Naive thymus-derived CD8-positive, alpha-beta T cell (primary cell): Measurements from ENCODE around the gene SSBP2. TPM values are rescaled to one million over a fixed set of nuclear protein-coding genes. Genes with fewer than 3 reads are reported as not detected.

Source experiments
- ATAC-seq, 2 donors: fragments of 150-1000 bp; cut with Tn5 transposase in 1 of 2; sonication (Bioruptor Pico), chemical (Tn5 transposase) in 1 of 2; 1 replicate in 1 of 2; 2 replicates in 1 of 2; pipeline ENCODE4 v1.10.0; 2021; ENCODE audit warnings: mild to moderate bottlenecking in 2 of 2, moderate library complexity in 2 of 2
- POLR2A ChIA-PET: fragments of 350-600 bp; sonication (Branson Sonifier 250); formaldehyde crosslinking; loops from one replicate; lab custom pipeline; 2021; ENCODE audit warnings: antibody characterized with exemption; lab: Charles Lee
- DNase-seq, 10 donors: peaks; one replicate each; pipeline versions ENCODE4 v3.0.0 to v3.0.0-alpha.2; 2020 to 2022
- H3K27ac Mint-ChIP-seq, 10 donors: one replicate each; pipeline ENCODE4 v1.8.0; 2020 to 2022; ENCODE audit warnings: mild to moderate bottlenecking in 10 of 10, mixed read lengths in 10 of 10, moderate library complexity in 4 of 10, inconsistent platforms in 1 of 10
- H3K27me3 Mint-ChIP-seq, 5 donors: one replicate each; pipeline ENCODE4 v1.8.0; 2021 to 2022; ENCODE audit warnings: mixed read lengths in 5 of 5
- H3K36me3 Mint-ChIP-seq, 3 donors: one replicate each; pipeline ENCODE4 v1.8.0; 2020 to 2022; ENCODE audit warnings: mixed read lengths in 3 of 3, mild to moderate bottlenecking in 2 of 3, inconsistent platforms in 1 of 3
- H3K4me1 Mint-ChIP-seq, 4 donors: one replicate each; pipeline ENCODE4 v1.8.0; 2021 to 2022; ENCODE audit warnings: mixed read lengths in 4 of 4
- H3K4me3 Mint-ChIP-seq, 10 donors: one replicate each; pipeline ENCODE4 v1.8.0; 2020 to 2022; ENCODE audit warnings: mild to moderate bottlenecking in 10 of 10, mixed read lengths in 10 of 10, moderate library complexity in 6 of 10, inconsistent platforms in 1 of 10
- H3K9me3 Mint-ChIP-seq, 9 donors: one replicate each; pipeline ENCODE4 v1.8.0; 2020 to 2022; ENCODE audit warnings: mixed read lengths in 9 of 9, mild to moderate bottlenecking in 3 of 9, inconsistent platforms in 1 of 9, moderate library complexity in 1 of 9
- polyA plus RNA-seq, 3 donors: library from polyadenylated mRNA; unstranded; fragments of 300-500 nt; fragmentation: Illumina TruSeq; gene quantifications; one replicate each; pipeline ENCODE4 v1.2.3, GENCODE V29; 2021
- total RNA-seq, 8 experiments: library from RNA in 2 of 8; stranded (reverse) in 2 of 8; gene quantifications; one replicate each; pipeline ENCODE4 v1.2.3 and lab custom pipeline; 2021 to 2026

Gene SSBP2
- total and polyA plus RNA-seq, 5 experiments from 2014 or later, result 36.4 to 43.8 (median 40.2) TPM

GRCh38 chr5:81429985-81430384, 320.9 kb downstream of the SSBP2 start:
- H3K27me3 Mint-ChIP-seq, result no peaks in the 10 kb centered on the region
- H3K27ac Mint-ChIP-seq, result no peak overlapping the region
- no peaks in the 10 kb centered on the region for H3K9me3 Mint-ChIP-seq
- ATAC-seq (no peak), DNase-seq (no peak)
- POLR2A ChIA-PET, result no interaction called here
- peaks cover 5 to 12% (median 10%) of the 10 kb centered on the region in 4 donors for H3K4me1 Mint-ChIP-seq
- H3K4me3 Mint-ChIP-seq, result no peak overlapping the region
- peaks cover 0 to 16% (median 2%) of the 10 kb centered on the region in 3 donors for H3K36me3 Mint-ChIP-seq

GRCh38 chr5:81429363-81429762, 321.5 kb downstream of the SSBP2 start:
- no peak for ATAC-seq
- DNase-seq, result no peak
- no peak overlapping the region for H3K4me3 Mint-ChIP-seq
- POLR2A ChIA-PET, result no interaction called here
- H3K27ac Mint-ChIP-seq, result peak overlapping the region in 1 of 10 donors; percentile 34
- peaks cover 5 to 12% (median 10%) of the 10 kb centered on the region in 4 donors for H3K4me1 Mint-ChIP-seq
- peaks cover 0 to 11% (median 2%) of the 10 kb centered on the region in 3 donors for H3K36me3 Mint-ChIP-seq
- no peaks in the 10 kb centered on the region for H3K9me3 Mint-ChIP-seq
- H3K27me3 Mint-ChIP-seq, result no peaks in the 10 kb centered on the region

- POLR2A ChIA-PET, result no interaction called here
- Mint-ChIP-seq H3K27me3 (no peaks in the 10 kb centered on the region), H3K36me3 (peaks cover 0 to 11% (median 2%) of the 10 kb centered on the region in 3 donors), H3K27ac (peak overlapping the region in 4 of 10 donors; percentile 3 to 34 (median 26)), H3K4me3 (no peak overlapping the region), H3K4me1 (peaks cover 5 to 12% (median 10%) of the 10 kb centered on the region in 4 donors), H3K9me3 (no peaks in the 10 kb centered on the region)
- no peak for ATAC-seq
- DNase-seq, result no peak
Observed at GRCh38 chr5:81428861-81429260, 322.0 kb downstream of the SSBP2 start.

- DNase-seq, result no peak
- peaks cover 5 to 12% (median 10%) of the 10 kb centered on the region in 4 donors for H3K4me1 Mint-ChIP-seq
- peaks cover 0 to 13% (median 2%) of the 10 kb centered on the region in 3 donors for H3K36me3 Mint-ChIP-seq
- no peaks in the 10 kb centered on the region for H3K27me3 Mint-ChIP-seq
- no peak for ATAC-seq
- POLR2A ChIA-PET, result no interaction called here
- no peaks in the 10 kb centered on the region for H3K9me3 Mint-ChIP-seq
- H3K4me3 Mint-ChIP-seq, result no peak overlapping the region
- H3K27ac Mint-ChIP-seq, result peak overlapping the region in 1 of 10 donors; percentile 3
Observed at GRCh38 chr5:81428446-81428845, 322.5 kb downstream of the SSBP2 start.

- POLR2A ChIA-PET, result no interaction called here
- DNase-seq, result no peak
- no peak for ATAC-seq
- H3K27ac Mint-ChIP-seq, result no peak overlapping the region
- H3K27me3 Mint-ChIP-seq, result no peaks in the 10 kb centered on the region
- no peaks in the 10 kb centered on the region for H3K9me3 Mint-ChIP-seq
- H3K4me1 Mint-ChIP-seq, result peaks cover 5 to 12% (median 10%) of the 10 kb centered on the region in 4 donors
- no peak overlapping the region for H3K4me3 Mint-ChIP-seq
- H3K36me3 Mint-ChIP-seq, result peaks cover 0 to 13% (median 5%) of the 10 kb centered on the region in 3 donors
Observed at GRCh38 chr5:81427566-81427965, 323.3 kb downstream of the SSBP2 start.

GRCh38 chr5:81426359-81427030, 324.4 kb downstream of the SSBP2 start:
- no peaks in the 10 kb centered on the region for H3K27me3 Mint-ChIP-seq
- H3K9me3 Mint-ChIP-seq, result no peaks in the 10 kb centered on the region
- peaks cover 0 to 16% (median 3%) of the 10 kb centered on the region in 3 donors for H3K36me3 Mint-ChIP-seq
- H3K4me1 Mint-ChIP-seq, result peaks cover 5 to 12% (median 10%) of the 10 kb centered on the region in 4 donors
- peak overlapping the region in 5 of 10 donors; percentile 5 to 50 (median 28) for H3K27ac Mint-ChIP-seq
- H3K4me3 Mint-ChIP-seq, result no peak overlapping the region
- POLR2A ChIA-PET, result interaction anchor here (1.2 kb wide), 1 partner anchor 412 kb away, joined by 5 read pairs; no protein-coding TSS in a partner anchor
- ATAC-seq, result no peak
- DNase-seq, result no peak

- Mint-ChIP-seq H3K36me3 (peaks cover 0 to 23% (median 6%) of the 10 kb centered on the region in 3 donors), H3K4me1 (peaks cover 5 to 12% (median 10%) of the 10 kb centered on the region in 4 donors), H3K4me3 (no peak overlapping the region), H3K27me3 (no peaks in the 10 kb centered on the region), H3K9me3 (no peaks in the 10 kb centered on the region), H3K27ac (peak overlapping the region in 6 of 10 donors; percentile 2 to 50 (median 16))
- DNase-seq, result peak in 4 of 10 donors; percentile 3 to 71 (median 62)
- POLR2A ChIA-PET, result no interaction called here
- peak; percentile 57 to 68 for ATAC-seq
Observed at GRCh38 chr5:81425569-81425968, 325.3 kb downstream of the SSBP2 start.

- H3K4me1 Mint-ChIP-seq, result peaks cover 5 to 12% (median 10%) of the 10 kb centered on the region in 4 donors
Observed at GRCh38 chr5:81424728-81425127, 326.2 kb downstream of the SSBP2 start.

GRCh38 chr5:81422671-81423070, 328.2 kb downstream of the SSBP2 start:
- POLR2A ChIA-PET, result no interaction called here
- H3K36me3 Mint-ChIP-seq, result peaks cover 0 to 40% (median 15%) of the 10 kb centered on the region in 3 donors

More at GRCh38 chr5:81424728-81425127, 326.2 kb downstream of the SSBP2 start:
- Mint-ChIP-seq H3K4me3 (no peak overlapping the region), H3K27ac (no peak overlapping the region), H3K9me3 (no peaks in the 10 kb centered on the region), H3K36me3 (peaks cover 0 to 32% (median 13%) of the 10 kb centered on the region in 3 donors), H3K27me3 (no peaks in the 10 kb centered on the region)
- no peak for ATAC-seq
- no peak for DNase-seq
- POLR2A ChIA-PET, result no interaction called here

GRCh38 chr5:81420039-81420667, 330.7 kb downstream of the SSBP2 start:
- Mint-ChIP-seq H3K27ac (no peak overlapping the region), H3K27me3 (no peaks in the 10 kb centered on the region), H3K4me3 (no peak overlapping the region), H3K9me3 (no peaks in the 10 kb centered on the region), H3K36me3 (peaks cover 0 to 50% (median 17%) of the 10 kb centered on the region in 3 donors), H3K4me1 (no peaks in the 10 kb centered on the region)
- POLR2A ChIA-PET, result no interaction called here
- ATAC-seq (no peak), DNase-seq (no peak)

More at GRCh38 chr5:81422671-81423070, 328.2 kb downstream of the SSBP2 start:
- no peak for DNase-seq
- no peak for ATAC-seq
- Mint-ChIP-seq H3K4me3 (no peak overlapping the region), H3K4me1 (peaks cover 5 to 12% (median 10%) of the 10 kb centered on the region in 4 donors), H3K9me3 (no peaks in the 10 kb centered on the region), H3K27ac (no peak overlapping the region), H3K27me3 (no peaks in the 10 kb centered on the region)

- POLR2A ChIA-PET, result no interaction called here
- Mint-ChIP-seq H3K4me1 (no peaks in the 10 kb centered on the region), H3K27me3 (no peaks in the 10 kb centered on the region), H3K4me3 (no peak overlapping the region), H3K36me3 (peaks cover 0 to 55% (median 23%) of the 10 kb centered on the region in 3 donors), H3K9me3 (no peaks in the 10 kb centered on the region), H3K27ac (no peak overlapping the region)
- no peak for DNase-seq
- no peak for ATAC-seq
Observed at GRCh38 chr5:81418606-81419005, 332.3 kb downstream of the SSBP2 start.

- POLR2A ChIA-PET, result no interaction called here
- no peaks in the 10 kb centered on the region for H3K4me1 Mint-ChIP-seq
- H3K27me3 Mint-ChIP-seq, result no peaks in the 10 kb centered on the region
- H3K36me3 Mint-ChIP-seq, result peaks cover 0 to 51% (median 23%) of the 10 kb centered on the region in 3 donors
- H3K27ac Mint-ChIP-seq, result no peak overlapping the region
- ATAC-seq, result no peak
- no peak overlapping the region for H3K4me3 Mint-ChIP-seq
- no peak for DNase-seq
- no peaks in the 10 kb centered on the region for H3K9me3 Mint-ChIP-seq
Observed at GRCh38 chr5:81417052-81417451, 333.8 kb downstream of the SSBP2 start.

GRCh38 chr5:81409896-81410295, 341.0 kb downstream of the SSBP2 start:
- Mint-ChIP-seq H3K27me3 (no peaks in the 10 kb centered on the region), H3K9me3 (no peaks in the 10 kb centered on the region), H3K36me3 (peaks cover 0 to 15% (median 14%) of the 10 kb centered on the region in 3 donors), H3K4me3 (no peak overlapping the region), H3K4me1 (no peaks in the 10 kb centered on the region), H3K27ac (no peak overlapping the region)
- POLR2A ChIA-PET, result no interaction called here
- no peak for DNase-seq
- no peak for ATAC-seq
